IMR-90 (cell line): Measurements from ENCODE around the gene WWC2. TPM values are rescaled to one million over a fixed set of nuclear protein-coding genes. Genes with fewer than 3 reads are reported as not detected.
A peak's percentile ranks its signal among the peaks of the same experiment; 100 is the strongest.

Experiments used
- ATAC-seq: fragments of 200-7000 bp; cut with Tn5 transposase; 2 replicates; pipeline ENCODE4 v1.9.1; 2020; ENCODE audit warnings: low read depth, mild to moderate bottlenecking, moderate library complexity
- BruUV-seq: library from RNA; stranded (reverse); fragments of 400-500 nt; replicated peaks from 2 replicates; lab custom pipeline; 2021; lab: Mats Ljungman, UMichigan
- CTCF ChIA-PET: fragments of 300-600 bp; formaldehyde crosslinking; extraction: SDS; loops from one replicate; lab custom pipeline; 2021; ENCODE audit warnings: antibody characterized with exemption; lab: Yijun Ruan, JAX
- POLR2A ChIA-PET: fragments of 300-600 bp; sonication (Branson Sonifier 250); formaldehyde crosslinking; loops from one replicate; lab custom pipeline; 2022; ENCODE audit warnings: antibody characterized with exemption; ENCODE audit not compliant: unreplicated experiment; lab: Charles Lee
- DNase-seq: peaks from one replicate; pipeline ENCODE4 v3.0.0; 2013
- H2AFZ ChIP-seq: replicated peaks from 2 replicates; pipeline ENCODE3; 2013; ENCODE audit warnings: low read length, mild to moderate bottlenecking; ENCODE audit not compliant: poor library complexity
- H2AK5ac ChIP-seq: 2 replicates; pipeline ENCODE4 v1.6.1; 2013; ENCODE audit warnings: low read depth, low read length, inconsistent platforms
- H2AK9ac ChIP-seq: replicated peaks from 2 replicates; pipeline ENCODE3; 2013; ENCODE audit warnings: mild to moderate bottlenecking, low read depth, low read length, moderate library complexity; ENCODE audit not compliant: poor library complexity
- H2BK120ac ChIP-seq: 2 replicates; pipeline ENCODE4 v1.6.1; 2013; ENCODE audit warnings: low read depth, low read length, inconsistent platforms
- H2BK15ac ChIP-seq: 3 replicates; pipeline ENCODE4 v1.6.1; 2013; ENCODE audit warnings: low read depth, low read length, inconsistent platforms
- H2BK20ac ChIP-seq: 2 replicates; pipeline ENCODE4 v1.6.1; 2013; ENCODE audit warnings: low read depth, mild to moderate bottlenecking, inconsistent platforms, low read length, moderate library complexity
- H2BK5ac ChIP-seq: 2 replicates; pipeline ENCODE4 v1.6.1; 2013; ENCODE audit warnings: mild to moderate bottlenecking, low read depth, low read length, inconsistent platforms; ENCODE audit not compliant: poor library complexity, severe bottlenecking
- H3K14ac ChIP-seq: replicated peaks from 2 replicates; pipeline ENCODE4 v1.6.1; 2013; ENCODE audit warnings: low read depth, low read length, inconsistent platforms
- H3K18ac ChIP-seq: 2 replicates; pipeline ENCODE4 v1.6.1; 2013; ENCODE audit warnings: low read depth, low read length, control low read depth
- H3K23ac ChIP-seq: 2 replicates; pipeline ENCODE4 v1.6.1; 2013; ENCODE audit warnings: low read depth, low read length, inconsistent platforms
- H3K27ac ChIP-seq: 2 replicates; pipeline ENCODE4 v1.5.1; 2013; ENCODE audit warnings: mild to moderate bottlenecking, control low read depth, low read length; ENCODE audit not compliant: insufficient read depth
- H3K27me3 ChIP-seq: 2 replicates; pipeline ENCODE4 v1.6.1; 2013; ENCODE audit warnings: low read length; ENCODE audit not compliant: control insufficient read depth, insufficient read depth
- H3K36me3 ChIP-seq: 2 replicates; pipeline ENCODE4 v1.6.1; 2013; ENCODE audit warnings: low read length, mixed read lengths; ENCODE audit not compliant: control insufficient read depth, insufficient read depth
- H3K4ac ChIP-seq: 2 replicates; pipeline ENCODE4 v1.6.1; 2013; ENCODE audit warnings: low read depth, low read length, inconsistent platforms
- H3K4me1 ChIP-seq: 2 replicates; pipeline ENCODE4 v1.6.1; 2013; ENCODE audit warnings: low read length, mixed read lengths; ENCODE audit not compliant: control insufficient read depth, insufficient read depth
- H3K4me2 ChIP-seq: 2 replicates; pipeline ENCODE4 v1.6.1; 2013; ENCODE audit warnings: low read depth, mild to moderate bottlenecking, control low read depth, low read length, moderate library complexity
- H3K4me3 ChIP-seq: 2 replicates; pipeline ENCODE4 v1.5.1; 2013; ENCODE audit warnings: low read depth, mild to moderate bottlenecking, control low read depth, low read length, moderate library complexity; ENCODE audit not compliant: insufficient read depth
- H3K56ac ChIP-seq: 2 replicates; pipeline ENCODE4 v1.6.1; 2013; ENCODE audit warnings: low read length, inconsistent platforms; ENCODE audit not compliant: insufficient read depth; ENCODE audit errors: extremely low read depth
- H3K79me1 ChIP-seq, 2 experiments: 2 replicates each; pipeline ENCODE4 v1.6.1; 2013; ENCODE audit warnings: low read length in 2 of 2, inconsistent platforms in 1 of 2, low read depth in 1 of 2
- H3K9ac ChIP-seq: 2 replicates; pipeline ENCODE4 v1.6.1; 2013; ENCODE audit warnings: low read depth, low read length, control low read depth
- H3K9me1 ChIP-seq: 2 replicates; pipeline ENCODE4 v1.6.1; 2013; ENCODE audit warnings: low read length, inconsistent platforms; ENCODE audit not compliant: insufficient read depth
- H3K9me3 ChIP-seq: 2 replicates; pipeline ENCODE4 v1.6.1; 2013; ENCODE audit warnings: low read length; ENCODE audit not compliant: control insufficient read depth, insufficient read depth
- H4K20me1 ChIP-seq: 2 replicates; pipeline ENCODE4 v1.6.1; 2013; ENCODE audit warnings: low read length, inconsistent platforms; ENCODE audit not compliant: insufficient read depth
- H4K5ac ChIP-seq: 2 replicates; pipeline ENCODE4 v1.6.1; 2013; ENCODE audit warnings: mild to moderate bottlenecking, low read depth, low read length, control low read depth
- H4K8ac ChIP-seq, 2 experiments: 2 replicates each; pipeline ENCODE4 v1.6.1; 2013; ENCODE audit warnings: low read depth in 2 of 2, low read length in 2 of 2, control low read depth in 1 of 2, inconsistent platforms in 1 of 2
- H4K91ac ChIP-seq: 2 replicates; pipeline ENCODE4 v1.6.1; 2013; ENCODE audit warnings: low read depth, low read length, inconsistent platforms; ENCODE audit not compliant: insufficient read depth
- CEBPB ChIP-seq: IDR thresholded peaks from 2 replicates; pipeline ENCODE4 v1.6.1; 2012; ENCODE audit warnings: low read depth, low read length, improper control_type of control experiment
- ELK1 ChIP-seq: fragments of 150-350 bp; IDR thresholded peaks from 2 replicates; pipeline ENCODE4 v1.6.1; 2016; ENCODE audit warnings: low read depth, mild to moderate bottlenecking, low read length, moderate library complexity, borderline replicate concordance
- WGBS, 2 experiments: methylation state at CpG; one replicate each; pipeline versions ENCODE4 v1.1.5 to v1.1.7; 2013; ENCODE audit warnings: missing lambda C conversion rate in 2 of 2; ENCODE audit not compliant: insufficient read length in 1 of 2; ENCODE audit errors: extremely low coverage in 2 of 2; 5-methylcytosine and 5-hydroxymethylcytosine counted together
- dilution Hi-C: fragments of 300-500 bp; cut with HindIII; formaldehyde crosslinking; loops from one replicate; pipeline ENCODE4 v1.14.3; 2018; ENCODE audit warnings: low sequenced_read_pairs; ENCODE audit not compliant: unreplicated experiment
- in situ Hi-C: fragments of 300-500 bp; cut with MboI; formaldehyde crosslinking; loops from 3 replicates; pipeline ENCODE4 v1.14.3; 2019; ENCODE audit warnings: low sequenced_read_pairs, inconsistent platforms, mixed read lengths
- intact Hi-C: fragments of 100-400 bp; cut with micrococcal nuclease; formaldehyde crosslinking; loops from 2 replicates; pipeline ENCODE4 v1.10.0; 2022
- polyA plus RNA-seq, 3 experiments: library from polyadenylated mRNA; depleted of rRNA; stranded (reverse); fragments of >200 nt; gene quantifications; 2 replicates each; pipeline ENCODE4 v1.2.3, GENCODE V29; 2012; ENCODE audit warnings: low replicate concordance in 1 of 3
- total RNA-seq: library from RNA; depleted of rRNA; stranded (reverse); fragments of >200 nt; gene quantifications from 2 replicates; pipeline ENCODE4 v1.2.3, GENCODE V29; 2012

WWC2 gene
- total and polyA plus RNA-seq, 2 of the 4 experiments (the other 2 are of a cell fraction), result 26.6 to 27.4 TPM

DNA sequence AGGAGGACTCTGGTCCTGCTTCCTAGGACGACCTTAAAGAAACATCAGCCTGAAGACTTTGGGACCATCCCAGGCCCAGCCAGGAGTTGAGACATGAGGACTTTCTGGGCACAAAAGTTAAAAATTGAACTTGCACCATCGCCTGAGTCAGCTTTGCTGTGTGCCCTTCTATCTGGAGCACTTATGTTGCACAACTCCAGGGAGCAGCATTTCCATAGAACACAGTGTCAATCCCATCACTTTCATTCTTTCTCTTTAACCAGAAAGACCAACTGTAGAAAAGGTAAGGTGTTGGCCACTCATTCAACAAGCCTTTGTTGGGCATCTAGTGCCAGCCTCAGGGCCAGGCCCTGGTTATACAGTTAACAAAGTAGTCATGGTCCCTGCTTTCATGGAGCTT, 231.8 kb downstream of the WWC2 start:
- H3K36me3 ChIP-seq, result no peaks in the 10 kb centered on the region
- no peak overlapping the region for H2BK5ac ChIP-seq
- H2AFZ ChIP-seq, result no peak overlapping the region
- H2AK9ac ChIP-seq, result no peak overlapping the region
- H3K27me3 ChIP-seq, result no peaks in the 10 kb centered on the region
- no peak overlapping the region for H4K91ac ChIP-seq
- no peak overlapping the region for H2BK15ac ChIP-seq
- TF ChIP-seq CEBPB, result peak; percentile 49
- no peak for TF ChIP-seq ELK1
- no peak overlapping the region for H3K56ac ChIP-seq
- H4K20me1 ChIP-seq, result no peaks in the 10 kb centered on the region
- no peak overlapping the region for H3K27ac ChIP-seq
- H3K9me3 ChIP-seq, result peaks cover 7% of the 10 kb centered on the region
- no peak for DNase-seq
- intact Hi-C loops (no loop called here), in situ Hi-C loops (no loop called here), dilution Hi-C loops (no loop called here)
- H3K9me1 ChIP-seq, result peaks cover 3% of the 10 kb centered on the region
- no peak overlapping the region for H4K5ac ChIP-seq
- CTCF ChIA-PET, result no interaction called here
- H3K18ac ChIP-seq, result no peak overlapping the region
- POLR2A ChIA-PET, result no interaction called here
- H2BK120ac ChIP-seq, result peak overlapping the region; percentile 12; the same call in 1 of the 2 replicates
- no CpG with 5 or more reads among the region's 2 CpGs for WGBS, 2 experiments
- no peak overlapping the region for H3K4me2 ChIP-seq
- H3K4me1 ChIP-seq, result peaks cover 9% of the 10 kb centered on the region
- no peak overlapping the region for H2AK5ac ChIP-seq
- no peak for ATAC-seq
- no peak overlapping the region for H3K14ac ChIP-seq
- H4K8ac ChIP-seq, result no peak overlapping the region
- H3K4ac ChIP-seq, result no peak overlapping the region
- no peak overlapping the region for H3K23ac ChIP-seq
- H3K4me3 ChIP-seq, result no peak overlapping the region
- H3K9ac ChIP-seq, result no peak overlapping the region
- no peak overlapping the region for H2BK20ac ChIP-seq
- H3K79me1 ChIP-seq, result no peaks in the 10 kb centered on the region
- BruUV-seq, result no TSS peak
